ENCODE results near the gene KLHL29.

GRCh38 chr2:23563673-23564614, 179.0 kb downstream of the KLHL29 start:
- TF ChIP-seq POLR2A (IDR thresholded peaks at IDR 0.05; ENCODE audit: extremely low read depth, insufficient read length): no peak
- TF ChIP-seq CTCF (IDR thresholded peaks at IDR 0.05; ENCODE audit: low read depth, low read length): no peak

Measured in NB4 (cell line).